Cardiac fibroblast (primary cell): ENCODE data around the gene EPGN.

Source experiments
- DNase-seq, 2 donors: peaks; one replicate each; pipeline versions ENCODE4 v3.0.0 to v3.0.0-alpha.2; 2010; ENCODE audit warnings: low read depth in 2 of 2
- H3K4me3 ChIP-seq, 2 donors: replicated peaks in 1 of 2; 1 replicate in 1 of 2; 2 replicates in 1 of 2; pipeline ENCODE4 v1.5.1; 2011; ENCODE audit warnings: low read depth in 2 of 2, low read length in 2 of 2, mild to moderate bottlenecking in 2 of 2, moderate library complexity in 1 of 2
- TF ChIP-seq, protein P1 (sequence below): IDR thresholded peaks from one replicate; pipeline ENCODE4 v1.5.1; 2011; ENCODE audit warnings: low read depth, mild to moderate bottlenecking, low read length, inconsistent platforms

EPGN gene

DNA sequence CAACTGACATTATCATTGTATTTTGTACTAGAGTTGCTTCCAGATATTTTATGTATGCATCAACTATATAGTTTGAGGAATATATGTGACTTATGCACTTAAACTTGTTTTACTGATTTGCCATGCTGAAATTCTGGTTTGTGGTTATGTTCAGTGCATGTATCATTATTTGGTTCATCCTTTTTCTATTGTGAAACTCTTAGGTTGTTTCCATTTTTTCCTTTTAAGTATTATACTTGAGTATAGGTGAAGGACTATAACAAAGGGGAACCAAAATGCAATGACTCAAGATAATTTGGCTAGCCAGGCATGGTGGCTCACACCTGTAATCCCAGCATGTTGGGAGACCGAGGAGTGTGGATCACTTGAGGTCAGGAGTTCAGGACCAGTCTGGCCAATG, 21.1 kb upstream of the EPGN start:
- no peak overlapping the region for H3K4me3 ChIP-seq
- TF ChIP-seq, protein P1, sequence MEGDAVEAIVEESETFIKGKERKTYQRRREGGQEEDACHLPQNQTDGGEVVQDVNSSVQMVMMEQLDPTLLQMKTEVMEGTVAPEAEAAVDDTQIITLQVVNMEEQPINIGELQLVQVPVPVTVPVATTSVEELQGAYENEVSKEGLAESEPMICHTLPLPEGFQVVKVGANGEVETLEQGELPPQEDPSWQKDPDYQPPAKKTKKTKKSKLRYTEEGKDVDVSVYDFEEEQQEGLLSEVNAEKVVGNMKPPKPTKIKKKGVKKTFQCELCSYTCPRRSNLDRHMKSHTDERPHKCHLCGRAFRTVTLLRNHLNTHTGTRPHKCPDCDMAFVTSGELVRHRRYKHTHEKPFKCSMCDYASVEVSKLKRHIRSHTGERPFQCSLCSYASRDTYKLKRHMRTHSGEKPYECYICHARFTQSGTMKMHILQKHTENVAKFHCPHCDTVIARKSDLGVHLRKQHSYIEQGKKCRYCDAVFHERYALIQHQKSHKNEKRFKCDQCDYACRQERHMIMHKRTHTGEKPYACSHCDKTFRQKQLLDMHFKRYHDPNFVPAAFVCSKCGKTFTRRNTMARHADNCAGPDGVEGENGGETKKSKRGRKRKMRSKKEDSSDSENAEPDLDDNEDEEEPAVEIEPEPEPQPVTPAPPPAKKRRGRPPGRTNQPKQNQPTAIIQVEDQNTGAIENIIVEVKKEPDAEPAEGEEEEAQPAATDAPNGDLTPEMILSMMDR = no peak
- no peak for DNase-seq

DNA sequence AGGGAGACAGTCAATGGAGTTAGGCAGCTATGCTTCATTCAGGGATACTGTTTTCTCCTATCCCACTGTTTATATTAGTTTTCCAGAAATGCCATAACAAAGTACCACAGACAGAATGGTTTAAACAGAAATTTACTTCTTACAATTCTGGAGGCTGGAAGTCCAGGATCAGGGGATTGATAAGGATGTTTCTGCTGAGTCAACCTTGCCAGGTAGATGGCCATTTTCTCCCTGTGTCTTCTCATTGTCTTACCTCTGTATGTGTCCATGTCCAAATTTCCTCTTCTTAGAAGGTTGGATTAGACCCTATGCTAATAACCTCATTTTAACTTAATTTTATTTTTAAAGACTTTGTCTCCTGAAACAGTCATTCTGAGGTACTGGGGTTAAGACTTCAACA, 20.5 kb upstream of the EPGN start:
- no peak for DNase-seq
- H3K4me3 ChIP-seq = no peak overlapping the region
- TF ChIP-seq, protein P1 = no peak

DNA sequence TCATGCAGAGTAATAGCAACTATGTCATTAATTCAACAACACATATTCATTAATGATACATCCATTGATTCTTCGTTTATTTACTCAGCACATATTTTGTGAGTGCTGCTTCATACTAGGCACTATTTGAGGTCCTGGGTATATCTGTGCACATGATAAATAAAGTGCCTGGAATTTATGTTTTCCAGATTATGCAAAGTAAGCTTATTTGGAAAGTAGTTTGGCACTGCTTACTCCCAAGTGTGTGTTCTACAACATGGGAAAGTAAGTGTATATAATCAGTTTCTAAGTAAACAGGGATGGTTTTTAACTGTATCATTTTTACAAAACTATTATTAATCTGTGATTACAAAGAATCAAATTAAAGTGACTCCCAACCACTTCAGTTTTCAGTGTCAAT, 16.8 kb upstream of the EPGN start:
- TF ChIP-seq, protein P1 = no peak
- no peak for DNase-seq
- H3K4me3 ChIP-seq = no peak overlapping the region

DNA sequence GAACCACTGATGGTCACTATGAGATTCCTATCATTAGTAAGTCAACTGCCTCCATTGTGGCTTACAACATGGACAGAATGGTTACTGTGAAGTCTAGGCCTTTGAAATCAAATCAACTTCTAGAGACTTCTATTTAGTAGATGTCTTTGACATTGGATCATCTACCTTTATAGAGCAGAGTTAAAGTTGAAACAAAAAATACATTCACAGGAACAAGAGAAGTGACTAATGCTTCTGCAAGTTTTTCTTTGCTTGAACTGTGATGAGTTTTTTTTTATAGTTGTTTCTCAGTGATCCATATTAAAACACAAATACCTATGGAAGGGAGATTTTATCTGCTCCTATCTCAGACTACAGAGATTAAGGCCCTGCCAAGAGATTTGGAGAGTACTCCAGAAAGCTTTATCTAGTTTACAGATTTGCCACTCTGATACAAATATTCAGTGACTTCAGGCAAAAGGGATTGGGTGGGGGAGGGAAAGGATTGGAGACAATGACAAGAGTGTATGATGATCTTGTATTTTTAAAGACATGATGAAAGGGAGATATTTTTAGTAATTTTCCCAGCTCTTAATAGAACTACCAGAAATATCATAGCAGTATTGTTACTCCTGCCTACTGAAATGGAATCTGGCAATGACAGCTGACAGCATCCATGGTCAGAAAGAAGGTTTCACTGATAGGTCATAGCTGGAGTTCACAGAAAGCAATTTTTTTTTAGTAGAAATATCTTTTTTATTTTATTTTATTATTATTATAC, 16.0 kb upstream of the EPGN start:
- TF ChIP-seq, protein P1 = no peak
- H3K4me3 ChIP-seq = no peak overlapping the region
- DNase-seq = no peak

DNA sequence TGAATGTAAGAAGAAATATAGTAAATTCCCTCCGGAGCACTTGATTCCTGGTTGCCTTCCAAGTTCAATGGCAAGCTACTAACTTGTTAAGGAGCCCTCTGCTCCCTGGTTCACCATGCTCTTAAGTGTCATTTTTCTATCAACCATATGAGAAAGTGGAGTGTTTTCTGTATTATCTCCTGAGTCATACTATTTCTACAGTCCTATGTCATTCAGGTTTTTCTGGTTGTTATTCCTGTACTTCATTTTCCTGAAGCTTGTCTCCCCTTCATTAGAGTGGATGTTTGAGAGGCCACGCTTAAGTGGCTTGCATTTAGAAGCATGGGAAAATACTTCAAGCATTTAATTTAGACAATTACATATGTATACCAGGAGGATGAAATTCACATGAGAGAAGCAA, 14.7 kb upstream of the EPGN start:
- TF ChIP-seq, protein P1 = no peak
- no peak overlapping the region for H3K4me3 ChIP-seq
- no peak for DNase-seq

DNA sequence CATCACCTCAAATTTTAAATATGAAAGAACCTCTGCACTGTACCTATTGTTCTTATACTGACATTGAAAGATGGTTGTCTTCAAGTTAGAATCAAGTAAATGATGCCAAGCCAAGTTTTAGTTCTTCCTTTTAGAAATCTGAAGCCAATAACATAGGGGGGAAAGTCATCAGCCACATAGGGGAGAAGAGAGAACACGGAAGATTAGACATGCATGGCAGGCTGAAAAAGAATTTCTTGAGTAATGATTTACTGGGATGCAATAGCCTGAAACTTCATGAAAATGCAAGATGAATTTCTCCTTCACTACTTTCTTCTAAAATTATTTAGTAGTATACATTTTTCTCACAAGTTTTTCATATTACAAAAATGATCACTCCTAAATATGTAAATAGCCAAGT, 13.6 kb upstream of the EPGN start:
- no peak overlapping the region for H3K4me3 ChIP-seq
- DNase-seq = no peak
- TF ChIP-seq, protein P1 = no peak

DNA sequence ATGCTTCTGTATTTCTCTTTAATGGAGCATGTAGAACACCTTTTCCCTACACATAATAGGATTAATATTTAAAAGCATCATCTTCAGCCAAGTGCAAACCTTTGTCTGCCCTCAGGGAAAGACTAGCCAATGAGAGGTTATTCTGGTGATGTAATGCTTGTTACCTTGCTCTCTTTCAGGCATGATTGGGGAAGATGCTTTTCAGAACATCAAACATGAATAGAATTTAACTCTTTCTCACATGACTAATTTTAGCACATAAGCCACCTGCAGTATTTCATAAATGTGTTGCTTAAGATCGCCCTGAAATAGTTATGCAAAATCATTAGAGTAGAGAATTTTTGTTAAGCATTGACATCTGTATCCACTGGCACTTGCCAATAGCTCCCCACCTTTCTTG, 10.7 kb upstream of the EPGN start:
- TF ChIP-seq, protein P1 = no peak
- H3K4me3 ChIP-seq = no peak overlapping the region
- no peak for DNase-seq
